ENCODE results near the gene NCOR2. TPM values are rescaled to one million over a fixed set of nuclear protein-coding genes. Genes with fewer than 3 reads are reported as not detected.

The NCOR2 gene
- total RNA-seq, 2 donors from 2014 or later: 228 to 229 TPM

DNA sequence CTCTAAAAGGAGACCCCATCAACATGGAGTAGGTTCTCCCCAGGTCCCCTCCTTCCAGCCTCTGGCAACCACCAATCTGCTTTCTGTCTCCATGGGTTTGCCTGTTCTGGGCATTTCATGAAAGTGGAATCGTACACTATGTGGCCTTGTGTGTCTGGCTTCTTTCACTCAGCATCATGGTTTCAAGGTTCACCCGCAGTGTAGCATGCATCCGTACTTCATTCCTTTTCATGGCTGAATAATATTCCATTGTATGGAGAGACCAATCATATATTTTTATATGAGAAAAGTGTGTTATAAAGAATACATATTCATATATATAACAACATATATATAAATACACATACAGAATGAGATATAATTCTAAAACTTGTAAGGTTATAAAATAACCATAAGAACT lies 19.8 kb downstream of the NCOR2 start:
- H3K4me1 ChIP-seq (ENCODE audit: control insufficient read depth in 1 of 2, low read depth in 2 of 2): peaks cover 59 to 80% of the 10 kb centered on the region in 2 donors
- TF ChIP-seq, protein P1, sequence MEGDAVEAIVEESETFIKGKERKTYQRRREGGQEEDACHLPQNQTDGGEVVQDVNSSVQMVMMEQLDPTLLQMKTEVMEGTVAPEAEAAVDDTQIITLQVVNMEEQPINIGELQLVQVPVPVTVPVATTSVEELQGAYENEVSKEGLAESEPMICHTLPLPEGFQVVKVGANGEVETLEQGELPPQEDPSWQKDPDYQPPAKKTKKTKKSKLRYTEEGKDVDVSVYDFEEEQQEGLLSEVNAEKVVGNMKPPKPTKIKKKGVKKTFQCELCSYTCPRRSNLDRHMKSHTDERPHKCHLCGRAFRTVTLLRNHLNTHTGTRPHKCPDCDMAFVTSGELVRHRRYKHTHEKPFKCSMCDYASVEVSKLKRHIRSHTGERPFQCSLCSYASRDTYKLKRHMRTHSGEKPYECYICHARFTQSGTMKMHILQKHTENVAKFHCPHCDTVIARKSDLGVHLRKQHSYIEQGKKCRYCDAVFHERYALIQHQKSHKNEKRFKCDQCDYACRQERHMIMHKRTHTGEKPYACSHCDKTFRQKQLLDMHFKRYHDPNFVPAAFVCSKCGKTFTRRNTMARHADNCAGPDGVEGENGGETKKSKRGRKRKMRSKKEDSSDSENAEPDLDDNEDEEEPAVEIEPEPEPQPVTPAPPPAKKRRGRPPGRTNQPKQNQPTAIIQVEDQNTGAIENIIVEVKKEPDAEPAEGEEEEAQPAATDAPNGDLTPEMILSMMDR (IDR thresholded peaks at IDR 0.05): no peak
- no peaks in the 10 kb centered on the region for H3K9me3 ChIP-seq
- DNase-seq (ENCODE audit: low spot score): no peak
- no peaks in the 10 kb centered on the region for H3K36me3 ChIP-seq
- H3K4me3 ChIP-seq: no peak overlapping the region
- no peak for ATAC-seq (ENCODE audit: insufficient number of reproducible peaks, low FRiP score, low read depth)
- no peaks in the 10 kb centered on the region for H3K27me3 ChIP-seq (replicated peaks; ENCODE audit: insufficient read depth)
- no peak overlapping the region for H3K27ac ChIP-seq

DNA sequence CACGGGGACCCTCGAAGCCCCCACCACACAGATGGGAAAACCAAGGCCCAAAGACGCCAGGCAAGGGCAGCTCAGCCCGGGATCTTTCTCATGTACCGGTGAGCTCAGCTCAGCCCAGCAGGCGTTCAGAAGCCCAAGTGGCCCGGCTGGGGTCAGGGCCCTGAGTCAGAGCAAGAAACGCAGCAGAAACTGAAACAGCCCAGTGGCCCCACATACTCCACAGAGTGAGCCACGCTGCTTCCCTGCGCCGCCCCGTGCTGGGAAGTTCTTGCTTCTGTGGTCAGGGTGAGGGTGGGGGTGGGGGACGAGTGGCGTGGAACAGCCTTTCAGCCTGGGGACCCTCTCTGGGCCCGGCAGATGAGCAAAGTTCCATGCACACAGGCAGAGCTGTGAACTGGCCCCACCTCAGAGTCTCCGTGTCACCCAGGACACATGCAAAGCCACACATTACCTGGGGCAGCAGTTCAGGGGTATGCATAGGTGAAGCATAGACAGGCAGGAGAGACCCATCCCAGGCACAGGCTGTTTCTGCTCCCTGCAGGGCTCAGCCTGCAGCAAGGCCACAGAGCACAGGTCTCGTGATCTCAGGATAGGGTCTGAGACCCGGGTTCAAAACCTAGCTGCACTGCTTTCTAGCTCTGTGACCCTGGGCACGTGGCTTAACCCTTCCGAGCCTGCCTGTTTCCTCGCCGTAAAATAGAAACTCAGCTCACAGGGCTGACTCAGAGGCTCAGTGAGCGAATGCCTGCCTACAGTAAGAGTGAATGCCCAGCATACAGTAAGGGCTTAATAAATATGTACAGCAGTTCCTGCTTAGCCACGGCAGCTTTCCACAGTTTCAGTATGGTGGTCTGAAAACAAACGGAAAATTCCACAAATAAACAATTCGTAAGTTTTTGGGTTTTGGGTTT lies 21.6 kb downstream of the NCOR2 start:
- TF ChIP-seq, protein P1 (IDR thresholded peaks at IDR 0.05): no peak
- Histone ChIP-seq H3K4me1 (ENCODE audit: control insufficient read depth in 1 of 2, low read depth in 2 of 2) (peaks cover 50 to 70% of the 10 kb centered on the region in 2 donors), H3K27me3 (replicated peaks; ENCODE audit: insufficient read depth) (no peaks in the 10 kb centered on the region), H3K36me3 (no peaks in the 10 kb centered on the region), H3K4me3 (no peak overlapping the region), H3K9me3 (no peaks in the 10 kb centered on the region), H3K27ac (no peak overlapping the region)
- ATAC-seq (ENCODE audit: insufficient number of reproducible peaks, low FRiP score, low read depth) (no peak), DNase-seq (ENCODE audit: low spot score) (no peak)

DNA sequence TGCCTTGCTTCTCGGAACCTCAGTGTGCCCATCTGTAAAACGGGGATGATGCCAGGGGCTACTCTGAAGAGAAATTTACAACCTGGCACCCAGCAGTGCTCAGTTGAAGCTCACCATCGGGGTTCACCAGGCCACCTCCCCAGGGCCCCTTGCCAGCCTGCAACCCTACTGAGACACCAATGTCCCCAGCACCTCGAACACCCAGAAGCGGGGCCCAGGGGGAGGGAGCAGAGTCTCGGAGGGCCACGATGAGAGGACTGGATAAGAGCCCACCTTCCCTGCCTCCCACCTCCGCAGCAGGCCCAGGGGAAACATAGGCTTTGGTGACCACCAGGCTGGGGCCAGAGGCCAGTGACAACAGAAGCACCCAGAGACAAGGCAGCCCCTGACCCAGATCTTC lies 22.4 kb downstream of the NCOR2 start:
- TF ChIP-seq, protein P1 (IDR thresholded peaks at IDR 0.05): no peak
- Histone ChIP-seq H3K36me3 (no peaks in the 10 kb centered on the region), H3K27me3 (replicated peaks; ENCODE audit: insufficient read depth) (no peaks in the 10 kb centered on the region), H3K4me1 (ENCODE audit: control insufficient read depth in 1 of 2, low read depth in 2 of 2) (peaks cover 45 to 64% of the 10 kb centered on the region in 2 donors), H3K4me3 (no peak overlapping the region), H3K9me3 (no peaks in the 10 kb centered on the region), H3K27ac (no peak overlapping the region)
- ATAC-seq (ENCODE audit: insufficient number of reproducible peaks, low FRiP score, low read depth) (no peak), DNase-seq (ENCODE audit: low spot score) (no peak)

DNA sequence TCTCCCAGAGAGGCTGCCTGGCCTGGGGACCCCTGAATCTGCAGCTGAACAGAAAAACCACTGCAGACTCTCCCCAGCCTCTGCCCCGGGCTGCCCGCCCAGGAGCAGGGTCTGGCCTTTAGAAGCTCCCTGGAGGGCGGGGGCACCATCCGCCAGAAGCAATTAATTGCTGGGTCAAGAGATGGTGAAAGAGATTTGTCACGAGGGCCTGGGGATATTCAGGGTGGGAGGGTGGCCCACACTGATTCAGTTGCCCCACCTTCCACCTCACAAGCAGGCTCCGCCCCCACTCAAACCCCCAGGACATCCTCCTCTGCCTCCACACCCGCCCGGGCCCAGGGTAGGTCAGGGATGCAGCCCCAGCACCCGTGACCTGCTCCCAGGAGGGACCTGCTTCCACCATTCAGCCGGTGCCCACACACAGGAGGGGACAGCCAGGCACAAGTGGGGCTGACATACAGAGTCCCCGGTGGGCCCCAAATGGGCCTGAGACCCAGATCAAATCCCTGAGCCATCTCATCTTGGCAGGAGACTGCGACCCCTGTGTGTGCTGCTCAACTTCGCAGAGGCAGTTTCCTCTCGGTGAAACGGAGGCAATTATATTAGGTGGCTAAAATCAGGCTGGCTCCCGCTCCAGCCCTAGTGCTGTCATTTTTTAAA lies 23.0 kb downstream of the NCOR2 start:
- DNase-seq (ENCODE audit: low spot score) (no peak), ATAC-seq (ENCODE audit: insufficient number of reproducible peaks, low FRiP score, low read depth) (no peak)
- H3K36me3 ChIP-seq: no peaks in the 10 kb centered on the region
- H3K4me1 ChIP-seq (ENCODE audit: control insufficient read depth in 1 of 2, low read depth in 2 of 2): peaks cover 44 to 64% of the 10 kb centered on the region in 2 donors
- H3K9me3 ChIP-seq: no peaks in the 10 kb centered on the region
- TF ChIP-seq, protein P1 (IDR thresholded peaks at IDR 0.05): no peak
- no peak overlapping the region for H3K4me3 ChIP-seq
- no peak overlapping the region for H3K27ac ChIP-seq
- no peaks in the 10 kb centered on the region for H3K27me3 ChIP-seq (replicated peaks; ENCODE audit: insufficient read depth)

DNA sequence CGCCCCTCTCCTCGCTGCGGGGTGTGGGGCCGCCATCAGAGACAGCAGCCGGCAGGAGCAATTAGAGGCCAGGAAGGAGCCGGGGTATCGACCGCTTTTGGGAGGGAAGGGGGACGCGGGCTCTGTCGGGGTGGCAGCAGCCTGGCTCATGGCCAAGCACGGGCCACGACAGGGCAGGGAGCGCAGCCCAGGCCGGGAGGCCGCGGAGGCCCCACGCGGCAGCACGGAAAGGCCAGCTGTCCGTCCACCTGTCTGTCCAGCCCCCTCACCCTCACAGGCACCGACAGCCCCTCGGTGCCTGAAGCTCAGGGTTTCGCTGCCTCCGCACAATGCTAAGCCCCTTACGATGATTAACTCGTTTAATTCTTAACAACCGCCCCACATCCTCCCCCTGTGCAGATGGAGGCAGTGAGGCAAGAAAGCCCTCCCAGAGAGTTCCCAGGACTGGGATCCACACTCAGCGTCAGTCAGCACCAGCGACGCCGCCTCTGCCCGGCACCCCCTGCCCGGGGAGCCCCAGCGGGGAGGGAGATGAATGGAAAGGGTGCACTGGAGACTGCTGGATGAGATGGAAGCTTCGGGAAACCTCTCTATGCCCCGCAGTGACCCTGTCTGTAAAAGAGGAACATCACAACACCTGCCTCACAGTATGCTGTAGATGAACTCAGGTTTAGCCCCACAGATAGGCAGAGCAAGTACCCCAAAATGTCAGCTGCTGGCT lies 23.7 kb downstream of the NCOR2 start:
- ATAC-seq (ENCODE audit: insufficient number of reproducible peaks, low FRiP score, low read depth) (no peak), DNase-seq (ENCODE audit: low spot score) (no peak)
- no peaks in the 10 kb centered on the region for H3K36me3 ChIP-seq
- H3K4me1 ChIP-seq (ENCODE audit: control insufficient read depth in 1 of 2, low read depth in 2 of 2): peaks cover 43 to 64% of the 10 kb centered on the region in 2 donors
- H3K27me3 ChIP-seq (replicated peaks; ENCODE audit: insufficient read depth): no peaks in the 10 kb centered on the region
- H3K27ac ChIP-seq: no peak overlapping the region
- H3K9me3 ChIP-seq: no peaks in the 10 kb centered on the region
- TF ChIP-seq, protein P1 (IDR thresholded peaks at IDR 0.05): no peak
- H3K4me3 ChIP-seq: no peak overlapping the region

All from thoracic aorta (tissue), 2 donors.